NCI-H748 (cell line): Measurements from ENCODE around the gene SDE2.

Experiments used
- DNase-seq: peaks from one replicate; lab custom pipeline; 2025; ENCODE audit not compliant: unreplicated experiment; lab: John Stamatoyannopoulos, UW

Gene SDE2

DNA sequence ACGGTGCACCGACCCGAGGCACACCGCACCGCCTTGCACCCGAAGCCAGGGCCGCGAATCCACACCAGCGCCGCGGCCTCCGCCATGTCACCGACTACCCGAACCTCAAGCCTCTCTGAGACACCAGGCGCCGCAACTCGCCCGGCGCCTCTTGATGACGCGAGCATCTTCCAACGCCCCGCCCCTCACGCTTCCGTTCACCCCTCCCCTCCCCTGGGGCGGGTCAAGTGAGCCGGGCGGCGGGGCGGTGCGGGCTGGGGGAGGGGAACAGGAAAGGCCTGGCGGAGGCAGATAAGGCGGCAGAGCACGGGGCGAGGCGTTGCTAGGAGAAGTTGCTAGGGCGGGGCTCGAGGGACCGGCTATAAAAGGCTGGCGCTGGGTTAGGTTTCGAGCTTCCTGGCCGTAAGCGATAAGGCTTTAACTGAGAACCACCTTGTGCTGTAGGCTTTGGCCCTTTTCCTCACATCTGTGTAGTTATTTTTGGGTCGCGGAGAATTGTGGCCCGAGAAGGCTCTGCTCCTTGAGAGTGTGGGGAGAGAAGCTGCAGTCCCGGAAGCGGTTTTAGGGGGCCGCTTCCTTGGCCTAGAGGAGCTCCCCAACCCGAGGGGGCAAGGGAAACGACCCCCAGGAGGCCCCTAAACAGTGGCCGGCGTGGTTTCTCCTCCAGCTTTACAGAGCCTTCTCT lies at the start of gene SDE2:
TSS of gene SDE2 (minus strand) at position 117 of the 685 bp plus-strand sequence. CDS start at position 86, 31 bp downstream.
- peak; percentile 95 for DNase-seq

DNA sequence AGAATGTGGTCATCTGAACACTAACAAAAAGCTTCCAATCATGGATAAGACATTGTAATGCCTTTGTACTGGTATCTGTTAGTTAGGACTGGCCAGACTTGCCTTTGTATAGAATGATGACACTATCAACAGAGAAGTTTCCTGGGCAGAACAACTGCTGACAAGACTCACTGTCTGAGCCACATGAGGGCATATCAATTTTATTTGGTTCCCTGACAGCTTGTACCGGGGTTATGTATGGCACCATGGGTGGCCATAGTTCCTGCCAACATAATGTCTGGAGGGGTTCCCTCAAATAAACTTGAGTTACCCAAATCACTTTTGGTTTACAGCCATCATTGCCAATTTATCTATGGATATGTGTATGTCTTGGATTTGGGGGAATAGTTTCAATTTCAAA lies 49.7 kb upstream of the SDE2 start:
- DNase-seq = no peak

DNA sequence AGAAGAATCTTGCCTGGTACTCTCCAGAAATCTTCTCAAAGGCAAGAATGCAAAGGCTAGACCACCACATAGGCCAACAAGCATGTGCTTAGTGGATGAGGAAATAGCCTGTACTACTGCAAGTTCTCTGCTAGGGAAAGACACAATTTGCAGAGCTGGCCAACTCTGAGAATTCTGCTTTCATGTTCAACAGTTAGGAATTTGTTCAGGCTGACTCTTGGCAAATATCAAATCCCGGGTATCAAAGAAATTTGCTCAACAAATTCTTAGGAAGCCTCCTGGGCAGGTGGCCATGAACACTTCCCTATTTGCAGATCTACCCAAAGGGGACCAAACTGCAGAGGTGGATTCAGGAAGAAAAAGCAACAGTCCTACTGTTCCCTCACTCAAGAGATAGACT lies 48.4 kb upstream of the SDE2 start:
- DNase-seq = no peak

DNA sequence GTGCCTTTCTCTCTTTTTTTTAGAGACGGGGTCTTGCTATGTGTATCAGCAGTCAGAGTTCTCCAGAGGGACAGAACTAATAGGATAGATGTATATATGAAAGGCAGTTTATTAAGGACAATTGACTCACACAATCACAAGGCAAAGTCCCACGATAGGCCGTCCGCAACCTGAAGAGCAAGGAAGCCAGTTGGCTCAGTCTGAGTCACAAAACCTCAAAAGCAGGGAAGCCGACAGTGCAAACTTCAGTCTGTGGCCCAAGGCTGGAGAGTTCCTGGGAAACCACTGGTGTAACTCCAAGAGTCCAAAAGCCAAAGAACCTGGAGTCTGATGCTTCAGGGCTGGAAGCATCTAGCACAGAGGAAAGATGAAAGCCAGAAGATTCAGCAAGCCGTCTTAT lies 47.1 kb upstream of the SDE2 start:
- DNase-seq = no peak

DNA sequence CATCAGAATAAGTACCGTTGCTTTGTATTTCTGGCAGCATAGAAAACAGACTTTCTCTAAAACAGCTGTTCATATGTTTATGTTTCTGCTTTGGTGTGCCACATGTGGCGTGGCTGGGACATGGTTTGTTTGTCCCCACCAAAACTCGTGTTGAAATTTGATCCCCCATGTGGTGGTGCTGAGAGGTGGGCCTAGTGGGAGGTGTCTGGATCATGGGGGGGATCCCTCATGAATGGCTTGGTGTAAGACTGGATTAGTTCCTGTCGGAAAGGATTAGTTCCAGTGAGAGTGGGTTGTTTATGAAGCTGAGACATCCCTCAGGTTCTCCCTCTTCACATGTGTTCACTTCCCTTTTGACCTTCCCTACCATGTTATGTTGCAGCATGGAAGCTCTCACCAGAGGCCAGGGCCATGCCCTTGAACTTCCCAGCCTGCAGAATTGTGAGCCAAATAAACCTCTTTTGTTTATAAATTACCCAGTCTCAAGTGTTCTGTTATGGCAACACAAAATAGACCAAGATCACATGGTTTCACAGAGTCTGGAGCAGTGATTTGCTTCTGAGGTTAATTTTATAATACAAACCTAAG lies 45.5 kb upstream of the SDE2 start:
- no peak for DNase-seq

DNA sequence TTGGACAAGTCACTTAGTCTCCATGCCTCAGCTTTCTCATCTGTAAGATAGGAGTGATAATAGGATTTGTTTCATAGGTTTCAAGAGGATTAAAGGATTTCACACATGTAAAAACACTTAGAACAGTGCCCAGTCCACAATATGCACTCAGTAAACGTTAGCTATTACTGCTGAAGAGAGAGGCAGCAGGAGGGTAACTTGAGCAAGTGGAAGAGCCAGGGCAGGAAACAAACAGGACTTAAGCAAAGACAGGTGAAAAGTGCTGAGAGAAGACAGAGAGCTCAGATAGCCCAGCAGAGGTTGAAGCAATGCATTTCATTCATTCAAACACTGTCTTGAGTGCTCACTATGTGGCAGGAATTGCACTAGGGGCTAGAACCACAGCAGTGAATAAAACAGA lies 42.3 kb upstream of the SDE2 start:
- DNase-seq = no peak

GRCh38 chr1:226038661-226039060 lies 39.5 kb upstream of the SDE2 start:
- no peak for DNase-seq

DNA sequence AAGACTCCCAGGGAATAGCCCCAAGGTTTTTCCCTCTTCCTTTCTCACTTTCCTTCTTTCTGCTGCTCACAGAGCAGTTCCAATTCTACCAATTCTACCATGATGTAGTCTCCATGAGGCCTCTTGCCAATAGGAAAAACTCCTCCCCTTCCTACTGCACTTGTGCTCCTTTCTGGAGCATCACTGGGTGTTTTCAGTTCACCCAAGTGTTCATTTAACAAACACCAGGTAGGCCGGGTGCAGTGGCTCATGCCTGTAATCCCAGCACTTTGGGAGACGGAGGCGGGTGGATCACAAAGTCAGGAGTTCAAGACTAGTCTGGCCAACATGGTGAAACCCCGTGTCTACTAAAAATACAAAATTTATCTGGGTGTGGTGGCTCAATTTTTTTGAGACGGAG lies 36.8 kb upstream of the SDE2 start:
- no peak for DNase-seq

DNA sequence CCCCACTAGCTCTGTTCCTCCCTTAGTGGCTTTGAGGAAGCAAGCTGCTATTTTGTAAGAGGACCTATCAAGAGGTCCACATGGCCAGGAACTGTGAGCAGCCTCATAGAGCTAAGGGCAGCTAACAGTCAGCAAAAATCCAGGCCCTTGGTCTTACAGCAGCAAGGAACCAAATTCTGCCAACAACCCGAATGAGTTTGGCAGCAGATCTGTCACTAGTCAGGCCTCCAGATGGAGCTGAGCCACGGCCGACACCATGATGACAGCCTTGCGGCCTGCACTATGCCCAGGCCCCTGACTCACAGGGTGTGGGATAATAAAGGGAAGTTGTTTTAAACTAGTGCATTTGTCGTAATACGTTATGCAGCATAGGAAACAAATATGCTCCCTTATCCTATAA lies 35.3 kb upstream of the SDE2 start:
- DNase-seq = no peak

- no peak for DNase-seq
Measured at GRCh38 chr1:226033991-226034390, 34.8 kb upstream of the SDE2 start.

- no peak for DNase-seq
Measured at GRCh38 chr1:226033582-226033981, 34.4 kb upstream of the SDE2 start.

GRCh38 chr1:226029568-226030225 lies 30.6 kb upstream of the SDE2 start:
- DNase-seq = no peak

DNA sequence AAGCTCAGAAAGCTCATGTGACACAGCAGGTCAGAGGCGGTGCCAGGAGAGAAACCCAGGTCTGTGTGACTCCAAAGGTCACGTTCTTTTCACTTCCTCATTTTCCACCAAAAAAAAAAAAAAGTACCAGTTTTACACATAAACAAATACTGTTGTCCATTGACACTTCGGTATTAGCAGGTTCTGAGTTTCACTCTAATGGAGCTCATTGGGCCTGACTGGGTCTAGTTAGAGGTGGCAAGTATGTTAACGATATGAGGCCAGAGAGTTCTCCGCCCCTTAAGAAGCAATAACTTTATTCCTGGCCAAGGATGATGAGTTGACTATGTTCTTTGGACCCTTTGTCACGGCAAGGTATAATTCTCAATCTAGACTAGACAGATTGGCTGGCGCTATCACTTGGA lies 30.0 kb upstream of the SDE2 start:
- no peak for DNase-seq

DNA sequence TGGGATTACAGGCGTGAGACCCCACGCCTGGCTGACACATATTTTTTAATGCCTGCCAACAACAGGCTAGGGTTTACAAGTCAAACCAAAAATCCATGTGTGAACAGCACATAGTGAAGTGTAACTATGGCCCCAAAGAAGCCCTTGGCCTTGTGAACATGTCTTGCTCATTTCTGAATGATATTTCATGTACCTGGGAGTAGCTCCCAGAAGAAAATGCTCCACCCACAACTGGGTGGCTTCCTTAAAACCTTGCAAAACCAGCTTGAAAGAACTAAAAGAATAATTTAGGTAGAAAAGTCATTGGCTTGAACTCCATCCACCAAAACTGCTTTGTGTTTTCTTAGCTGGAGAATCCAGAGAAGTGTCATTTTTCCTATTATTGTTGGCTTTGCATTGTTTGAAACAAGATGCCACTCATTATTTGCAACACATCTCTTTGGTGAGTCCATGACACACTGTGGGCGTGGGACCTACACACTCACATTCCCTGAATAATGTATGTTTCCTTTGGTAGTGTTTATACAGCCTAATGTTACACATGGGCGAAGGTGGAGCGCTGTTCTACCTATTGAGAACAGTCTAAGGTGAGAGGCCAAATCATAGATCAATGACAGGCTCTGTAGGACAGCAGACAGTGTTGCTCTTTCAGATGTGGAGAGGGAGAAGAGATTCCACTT lies 28.5 kb upstream of the SDE2 start:
- peak; percentile 15 for DNase-seq

DNA sequence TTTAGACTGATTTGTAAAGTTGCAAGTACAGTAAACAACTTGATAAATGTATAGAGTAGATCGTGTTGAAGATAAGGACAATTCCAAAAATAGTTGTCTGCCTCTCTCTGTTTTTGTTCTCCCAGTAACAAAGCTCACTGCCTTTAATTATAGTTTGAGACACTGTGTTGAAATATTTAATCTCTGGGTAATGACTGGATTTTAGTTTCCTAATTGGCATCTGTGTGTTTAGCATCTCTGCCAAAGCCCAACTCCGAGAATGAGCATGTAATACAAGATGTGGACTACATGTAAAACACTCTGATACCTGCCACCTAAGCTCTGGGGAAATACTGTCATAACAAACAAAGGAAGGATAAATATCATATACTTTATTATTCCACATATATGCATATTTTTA lies 27.7 kb upstream of the SDE2 start:
- no peak for DNase-seq

- no peak for DNase-seq
Measured at GRCh38 chr1:226023735-226024134, 24.6 kb upstream of the SDE2 start.

GRCh38 chr1:226021801-226022200 lies 22.7 kb upstream of the SDE2 start:
- DNase-seq = no peak

GRCh38 chr1:226021401-226021800 lies 22.3 kb upstream of the SDE2 start:
- DNase-seq = no peak

GRCh38 chr1:226019572-226019971 lies 20.4 kb upstream of the SDE2 start:
- DNase-seq = no peak

GRCh38 chr1:226017070-226017469 lies 17.9 kb upstream of the SDE2 start:
- peak; percentile 2 for DNase-seq

- no peak for DNase-seq
Measured at GRCh38 chr1:226009650-226010044, 10.5 kb upstream of the SDE2 start.
